Measurements from ENCODE around the gene BCL2L15. TPM values are rescaled to one million over a fixed set of nuclear protein-coding genes. Genes with fewer than 3 reads are reported as not detected.

BCL2L15 gene
- total and polyA plus RNA-seq, 2 of the 13 experiments (the other 11 are each of a cell fraction or from before 2014, with no cell fraction given): 0.03 to 0.27 TPM

- TF ChIP-seq ZNF407 (CRISPR knock-in tag; IDR thresholded peaks at IDR 0.05; ENCODE audit: not compliant biosample characterization): no peak
- TF ChIP-seq ZNF687 (CRISPR knock-in tag; IDR thresholded peaks at IDR 0.05): no peak
- no peak for TF ChIP-seq ADNP (CRISPR knock-in tag; IDR thresholded peaks at IDR 0.05)
- TF ChIP-seq ZNF556 (CRISPR knock-in tag; IDR thresholded peaks at IDR 0.05; ENCODE audit: borderline replicate concordance): no peak
- 0 out of 2 replicates have a peak, but pooled peaks have one; percentile 7 for TF ChIP-seq ZNF775 (CRISPR knock-in tag; IDR thresholded peaks at IDR 0.05; ENCODE audit: borderline replicate concordance)
- TF ChIP-seq ZNF280D (CRISPR knock-in tag; IDR thresholded peaks at IDR 0.05): no peak
- no peak for TF ChIP-seq TRAFD1 (CRISPR knock-in tag; IDR thresholded peaks at IDR 0.05; ENCODE audit: borderline replicate concordance)
- TF ChIP-seq ZNF605 (CRISPR knock-in tag; IDR thresholded peaks at IDR 0.05): no peak
- no peak for TF ChIP-seq ZBTB20 (CRISPR knock-in tag; IDR thresholded peaks at IDR 0.05; ENCODE audit: borderline replicate concordance, low read depth)
- TF ChIP-seq RBFOX2 (IDR thresholded peaks at IDR 0.05; ENCODE audit: low read depth, low read length): 0 out of 2 replicates have a peak, but pooled peaks have one; percentile 29
These were observed 41.0 kb upstream of the BCL2L15 start (continued) for GRCh38 chr1:113928187-113928930.

Data from HepG2 (cell line).